SH-SY5Y (cell line): ENCODE measurements around the gene GRID2.

ENCODE experiments used
- GATA2 ChIP-seq: IDR thresholded peaks from 2 replicates; pipeline ENCODE4 v1.6.1; 2011; ENCODE audit warnings: mild to moderate bottlenecking, low read depth, low read length
- GATA3 ChIP-seq: IDR thresholded peaks from 2 replicates; pipeline ENCODE4 v1.6.1; 2011; ENCODE audit warnings: low read depth, mild to moderate bottlenecking, low read length, moderate library complexity

DNA sequence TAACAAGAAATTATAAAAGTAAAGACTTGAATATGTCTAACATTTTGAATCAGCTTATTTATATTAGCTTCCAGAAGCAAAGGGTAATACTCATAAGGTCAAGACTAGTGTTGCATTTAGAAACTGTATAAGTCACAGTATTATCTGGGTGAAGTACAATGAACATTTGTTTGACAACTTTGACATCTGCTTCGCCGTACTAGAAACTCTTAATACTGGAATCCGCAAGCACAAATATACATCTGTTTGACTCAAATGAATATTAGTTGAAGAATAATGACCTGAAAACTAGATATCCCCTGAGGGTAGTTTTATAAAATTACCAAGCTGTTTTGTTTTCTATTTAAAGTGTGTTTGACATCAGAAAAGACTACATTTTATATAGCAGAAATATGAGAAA lies 1389.4 kb downstream of the GRID2 start:
- TF ChIP-seq GATA2: no peak
- no peak for TF ChIP-seq GATA3
